ENCODE results near the gene NTSR1. TPM values are rescaled to one million over a fixed set of nuclear protein-coding genes. Genes with fewer than 3 reads are reported as not detected.

Gene NTSR1
- total RNA-seq, 1 donor from 2014 or later, result 0.23 TPM

DNA sequence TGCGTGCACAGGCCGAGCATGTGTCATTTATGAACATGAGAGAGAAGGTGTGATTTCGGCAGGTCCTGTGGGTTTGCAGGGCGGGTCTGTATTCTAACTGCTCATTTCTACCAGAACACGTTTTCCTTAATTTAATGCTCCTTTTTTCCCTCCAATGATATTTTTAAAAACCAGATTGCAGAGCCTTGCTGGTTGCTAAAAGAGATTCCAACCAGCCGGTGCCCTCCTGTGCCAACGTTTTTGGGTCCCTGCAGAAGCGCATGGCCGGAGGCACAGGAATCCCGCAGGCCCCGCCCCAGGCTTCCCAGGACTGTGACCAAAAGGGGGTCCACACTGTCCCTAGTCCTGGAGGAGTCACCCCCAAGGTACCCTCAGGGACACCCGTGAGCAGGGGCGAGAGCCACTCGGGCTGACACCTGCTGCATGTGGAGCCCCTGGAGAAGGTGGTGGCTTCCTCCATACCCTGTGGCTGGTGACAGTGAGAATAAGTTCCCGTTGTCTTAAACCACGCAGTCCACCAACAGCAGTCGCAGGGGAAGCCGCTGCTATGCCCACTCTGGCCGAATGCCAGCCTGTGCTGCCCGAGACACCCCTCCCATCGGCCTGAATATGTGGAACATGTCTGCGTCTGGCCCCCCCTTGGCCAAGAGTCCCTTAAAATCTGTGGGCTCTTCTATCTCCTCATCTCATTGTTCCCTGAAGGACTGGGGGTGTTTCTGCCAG is 15.7 kb upstream of the NTSR1 start:
- DNase-seq (ENCODE audit: extremely low read depth, low read depth, low spot score), result no peak

GRCh38 chr20:62693524-62693922 is 15.1 kb upstream of the NTSR1 start:
- no peak for DNase-seq (ENCODE audit: extremely low read depth, low read depth, low spot score)

GRCh38 chr20:62694106-62694505 is 14.5 kb upstream of the NTSR1 start:
- no peak for DNase-seq (ENCODE audit: extremely low read depth, low read depth, low spot score)

- no peak for DNase-seq (ENCODE audit: extremely low read depth, low read depth, low spot score)
Measured at GRCh38 chr20:62694868-62695267, 13.8 kb upstream of the NTSR1 start.

- no peak for DNase-seq (ENCODE audit: extremely low read depth, low read depth, low spot score)
Measured at GRCh38 chr20:62695448-62696414, 12.9 kb upstream of the NTSR1 start.

DNA sequence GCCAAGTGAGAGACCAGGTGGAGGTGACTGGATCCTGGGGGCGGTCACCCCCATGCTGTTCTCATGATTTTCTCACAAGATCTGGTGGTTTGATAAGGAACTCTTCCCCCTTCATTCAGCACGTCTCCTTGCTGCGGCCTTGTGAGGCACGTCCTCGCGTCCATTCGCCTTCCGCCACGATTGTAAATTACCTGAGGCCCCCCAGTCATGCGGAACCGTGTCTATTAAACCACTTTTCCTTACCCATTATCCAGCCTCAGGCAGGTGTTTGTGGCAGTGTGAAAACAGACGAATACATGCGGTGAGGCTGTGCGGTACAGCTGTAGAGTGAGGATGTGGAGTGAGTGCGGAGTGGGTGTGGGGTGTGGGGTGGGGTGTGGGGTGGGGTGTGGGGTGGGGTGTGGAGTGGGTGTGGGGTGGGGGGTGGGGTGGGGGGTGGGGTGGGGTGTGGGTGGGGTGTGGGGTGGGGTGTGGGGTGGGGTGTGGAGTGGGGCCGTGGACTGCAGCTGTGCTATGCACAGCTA is 12.1 kb upstream of the NTSR1 start:
- no peak for DNase-seq (ENCODE audit: extremely low read depth, low read depth, low spot score)

DNA sequence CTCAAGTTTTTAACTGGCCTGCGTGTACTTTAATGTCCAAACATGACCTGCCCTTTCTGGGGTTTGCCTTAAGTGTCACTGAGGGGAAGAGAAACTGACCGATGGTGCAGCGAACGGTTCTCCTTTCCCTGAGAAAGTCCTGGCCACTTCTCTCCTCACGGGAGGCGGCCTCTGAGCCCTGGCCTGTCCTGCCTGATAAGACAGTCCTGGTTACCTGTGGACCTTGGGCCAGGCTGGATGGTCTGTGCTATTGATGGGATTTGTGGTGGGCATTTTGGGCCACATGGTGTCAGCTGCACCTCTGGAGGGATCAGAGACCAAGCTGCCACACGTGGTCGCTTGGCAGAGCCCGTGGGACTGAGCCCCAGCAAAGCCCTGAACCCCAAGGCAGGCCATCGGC is 11.6 kb upstream of the NTSR1 start:
- no peak for DNase-seq (ENCODE audit: extremely low read depth, low read depth, low spot score)

- DNase-seq (ENCODE audit: extremely low read depth, low read depth, low spot score), result no peak
Measured at GRCh38 chr20:62697468-62697912, 11.1 kb upstream of the NTSR1 start.

- no peak for DNase-seq (ENCODE audit: extremely low read depth, low read depth, low spot score)
Measured at GRCh38 chr20:62698231-62698630, 10.4 kb upstream of the NTSR1 start.

- DNase-seq (ENCODE audit: extremely low read depth, low read depth, low spot score), result no peak
Measured at GRCh38 chr20:62699296-62699695, 9.3 kb upstream of the NTSR1 start.

DNA sequence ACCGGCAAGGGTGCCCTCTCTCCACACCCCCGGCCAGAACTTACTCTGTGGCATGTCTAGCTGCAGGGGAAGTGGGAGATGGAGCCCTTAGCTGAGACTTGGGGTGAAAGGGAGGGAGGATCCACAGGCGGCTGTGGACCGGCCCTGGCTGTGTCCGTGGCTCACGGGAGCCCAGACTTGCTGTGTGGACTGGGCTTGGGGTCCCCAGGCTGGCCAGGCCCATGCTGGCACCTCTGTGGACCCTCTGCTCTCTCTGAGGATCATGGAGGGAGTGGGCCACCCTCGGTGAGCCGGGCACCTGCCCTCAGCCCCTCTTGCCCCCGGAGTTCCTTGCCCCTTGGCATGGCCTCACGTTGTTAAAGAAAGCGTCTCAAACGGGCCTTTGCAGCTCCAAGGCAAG is 8.9 kb upstream of the NTSR1 start:
- DNase-seq (ENCODE audit: extremely low read depth, low read depth, low spot score), result no peak

DNA sequence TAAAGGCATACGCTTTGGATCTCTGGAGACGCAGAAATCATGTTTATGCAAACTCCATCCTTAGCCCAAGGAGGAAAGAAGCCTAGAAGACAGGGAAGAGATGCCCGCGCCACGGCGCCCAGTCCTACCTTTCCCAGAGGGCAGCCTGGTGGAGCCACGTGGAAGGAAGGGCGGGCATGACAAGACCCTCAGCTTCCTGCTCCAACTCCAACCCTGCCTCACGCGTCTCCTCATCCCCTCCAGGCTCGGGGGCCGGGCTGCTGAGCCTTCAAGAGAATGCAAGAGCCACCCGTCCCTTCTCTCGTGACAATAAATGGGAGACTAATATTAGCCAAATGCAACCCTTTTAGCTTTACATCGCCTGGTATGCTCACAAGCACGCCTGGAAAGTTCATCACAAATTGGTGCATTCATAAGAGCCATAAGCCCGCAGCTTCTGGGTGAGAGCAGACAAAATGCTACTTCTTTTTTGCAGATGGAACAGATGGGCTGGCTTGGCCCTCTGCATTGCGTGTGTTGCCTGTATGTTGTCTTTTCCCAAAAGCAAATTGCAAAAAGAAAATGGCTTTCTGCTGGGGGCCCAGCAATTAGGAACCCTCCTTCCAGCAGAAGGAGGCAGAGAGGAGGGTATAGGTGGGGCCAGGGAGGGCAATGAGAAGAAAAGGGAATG is 8.2 kb upstream of the NTSR1 start:
- DNase-seq (ENCODE audit: extremely low read depth, low read depth, low spot score), result no peak

DNA sequence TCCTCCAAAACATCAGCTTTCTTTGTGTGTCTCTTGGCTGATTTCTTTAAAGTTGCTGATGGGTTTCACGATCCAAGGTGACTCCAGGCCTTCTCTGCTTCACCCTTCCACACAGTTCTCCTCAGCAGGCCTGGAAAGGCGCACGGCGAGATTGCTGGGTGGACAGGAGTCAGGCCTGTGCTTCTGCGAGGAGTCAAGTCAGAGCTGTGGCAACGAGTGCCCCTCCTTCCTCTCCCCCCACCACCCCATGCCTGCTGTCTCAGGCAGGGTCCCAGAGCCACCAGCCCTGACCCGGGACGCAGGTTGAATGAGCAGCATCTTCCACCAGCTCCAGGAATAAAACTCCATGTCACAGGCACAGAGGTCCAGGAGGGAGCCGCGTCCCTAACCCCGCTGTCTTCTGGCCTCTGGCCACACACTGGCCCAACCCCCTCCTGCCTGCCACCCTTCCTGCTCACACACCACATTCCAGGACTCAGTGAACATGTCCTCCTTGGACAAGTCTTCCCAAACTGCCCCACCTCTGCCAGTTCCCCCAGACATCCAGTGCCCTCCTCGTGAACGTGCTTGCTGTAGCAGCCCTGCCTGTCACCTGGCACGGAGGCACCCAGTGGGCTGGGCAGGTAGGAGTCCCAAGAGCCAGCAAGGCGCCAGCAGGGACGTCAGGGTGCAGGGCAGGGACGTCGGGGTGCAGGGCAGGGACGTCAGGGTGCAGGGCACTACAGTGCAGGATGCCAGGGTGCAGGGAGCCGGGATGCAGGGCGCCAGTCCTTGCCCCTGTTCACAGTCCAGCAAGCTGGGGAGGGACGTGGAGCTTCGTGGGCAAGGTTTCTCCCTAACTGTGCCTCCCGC is 7.2 kb upstream of the NTSR1 start:
- DNase-seq (ENCODE audit: extremely low read depth, low read depth, low spot score), result no peak

GRCh38 chr20:62702013-62702300 is 6.7 kb upstream of the NTSR1 start:
- no peak for DNase-seq (ENCODE audit: extremely low read depth, low read depth, low spot score)

GRCh38 chr20:62702895-62703852 is 5.5 kb upstream of the NTSR1 start:
- peak; percentile 85 for DNase-seq (ENCODE audit: extremely low read depth, low read depth, low spot score)

DNA sequence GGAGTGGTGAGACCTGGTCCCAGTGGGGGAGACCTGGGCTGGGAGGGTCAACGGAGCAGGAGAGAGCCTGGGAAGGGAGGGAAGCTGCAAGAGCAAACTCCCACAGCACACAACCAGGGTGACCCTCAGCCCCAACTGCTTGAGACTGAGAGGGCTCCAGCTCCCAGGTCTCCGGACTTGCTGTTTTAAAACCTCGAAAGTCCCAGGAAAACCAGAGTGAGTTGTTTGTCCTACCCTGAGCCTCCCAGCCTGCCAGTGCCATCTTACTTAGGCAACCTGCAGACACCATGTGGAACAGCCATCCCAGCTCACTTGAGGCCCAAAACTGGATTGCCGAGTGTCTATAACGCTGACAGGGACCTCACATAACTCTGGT is 4.8 kb upstream of the NTSR1 start:
- no peak for DNase-seq (ENCODE audit: extremely low read depth, low read depth, low spot score)

- DNase-seq (ENCODE audit: extremely low read depth, low read depth, low spot score), result peak; percentile 86
Measured at GRCh38 chr20:62704341-62704948, 4.2 kb upstream of the NTSR1 start.

- no peak for DNase-seq (ENCODE audit: extremely low read depth, low read depth, low spot score)
Measured at GRCh38 chr20:62705627-62706026, 3.0 kb upstream of the NTSR1 start.

- no peak for DNase-seq (ENCODE audit: extremely low read depth, low read depth, low spot score)
Measured at GRCh38 chr20:62706344-62706743, 2.3 kb upstream of the NTSR1 start.
